Activated naive CD4-positive, alpha-beta T cell treated with anti-CD3 and anti-CD28 coated beads, Interleukin-2, amount 50 U/mL, for 72 hours (primary cell): ENCODE measurements around the gene KIAA0232. TPM values are rescaled to one million over a fixed set of nuclear protein-coding genes. Genes with fewer than 3 reads are reported as not detected.

Experiments used
- ATAC-seq, 2 donors: fragments of 150-1000 bp; cut with Tn5 transposase; 2 replicates each; pipeline ENCODE4 v1.10.0; 2021; ENCODE audit warnings: mild to moderate bottlenecking in 2 of 2, moderate library complexity in 2 of 2
- DNase-seq, 2 donors: peaks; one replicate each; pipeline ENCODE4 v3.0.0; 2021 to 2022; ENCODE audit warnings: low spot score in 2 of 2
- H3K27ac Mint-ChIP-seq, 2 donors: one replicate each; pipeline ENCODE4 v1.8.0; 2022; ENCODE audit warnings: mild to moderate bottlenecking in 2 of 2, mixed read lengths in 2 of 2
- H3K36me3 Mint-ChIP-seq, 2 donors: one replicate each; pipeline ENCODE4 v1.8.0; 2022; ENCODE audit warnings: mixed read lengths in 2 of 2
- H3K9me3 Mint-ChIP-seq, 2 donors: one replicate each; pipeline ENCODE4 v1.8.0; 2022; ENCODE audit warnings: mixed read lengths in 2 of 2
- total RNA-seq, 2 donors: library from RNA; stranded (reverse); gene quantifications; one replicate each; pipeline ENCODE4 v1.2.3, GENCODE V29; 2022

KIAA0232 gene
- total RNA-seq, 2 donors from 2014 or later: 10.2 to 12.4 TPM

DNA sequence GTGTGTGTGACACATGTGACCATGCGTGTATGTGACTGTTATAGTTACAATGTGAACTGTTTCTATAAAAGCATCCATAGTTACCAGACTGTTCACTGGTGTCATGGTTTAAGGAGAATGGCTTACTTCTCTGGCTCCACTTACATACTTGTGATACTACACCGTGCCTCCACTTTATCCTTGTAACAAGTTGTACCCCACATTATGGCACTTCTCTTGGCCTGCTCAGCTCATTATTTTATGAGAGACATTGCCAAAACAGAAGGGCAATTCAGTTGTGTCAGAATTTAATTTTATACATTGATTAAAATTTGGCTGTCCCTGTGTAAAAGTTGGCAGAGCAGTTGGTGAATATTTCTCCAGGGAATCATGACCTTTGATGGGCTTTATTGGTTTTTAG, 64.7 kb downstream of the KIAA0232 start:
- Mint-ChIP-seq H3K36me3 (peaks cover 11 to 31% of the 10 kb centered on the region in 2 donors), H3K27ac (no peak overlapping the region)
- no peak for ATAC-seq

DNA sequence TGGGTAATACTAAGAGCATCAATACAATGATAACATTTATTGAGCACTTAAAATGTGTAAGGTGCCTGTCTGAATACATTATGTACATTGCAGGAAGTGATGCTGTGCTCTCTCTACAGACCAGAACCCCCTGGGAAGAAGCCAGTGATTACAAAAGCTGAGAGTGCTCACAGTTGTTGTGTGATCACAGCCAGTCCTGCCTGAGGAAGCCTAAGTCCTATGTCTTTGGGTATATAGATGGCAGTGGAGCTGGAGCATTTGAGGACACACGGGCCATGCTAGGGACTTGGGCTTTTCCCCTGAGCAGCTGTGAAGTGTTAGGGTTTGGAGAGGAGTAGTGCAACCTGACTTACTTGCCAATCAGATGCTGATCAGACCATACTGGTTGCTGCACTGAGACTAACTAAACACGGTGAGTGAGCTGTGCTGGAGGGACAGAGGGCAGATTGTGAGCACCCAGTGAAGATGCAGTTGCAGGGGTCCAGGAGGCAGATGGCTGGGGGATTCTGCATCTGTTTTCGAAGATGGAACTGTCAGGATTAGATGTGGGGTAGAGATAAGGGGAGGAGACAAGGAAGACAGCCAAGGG, 66.3 kb downstream of the KIAA0232 start:
- Mint-ChIP-seq H3K27ac (no peak overlapping the region), H3K9me3 (peaks cover 0 to 12% of the 10 kb centered on the region in 2 donors), H3K36me3 (peaks cover 18 to 47% of the 10 kb centered on the region in 2 donors)
- ATAC-seq: no peak
- DNase-seq: no peak

More for the DNA sequence above, 64.7 kb downstream of the KIAA0232 start:
- DNase-seq: no peak
- no peaks in the 10 kb centered on the region for H3K9me3 Mint-ChIP-seq

DNA sequence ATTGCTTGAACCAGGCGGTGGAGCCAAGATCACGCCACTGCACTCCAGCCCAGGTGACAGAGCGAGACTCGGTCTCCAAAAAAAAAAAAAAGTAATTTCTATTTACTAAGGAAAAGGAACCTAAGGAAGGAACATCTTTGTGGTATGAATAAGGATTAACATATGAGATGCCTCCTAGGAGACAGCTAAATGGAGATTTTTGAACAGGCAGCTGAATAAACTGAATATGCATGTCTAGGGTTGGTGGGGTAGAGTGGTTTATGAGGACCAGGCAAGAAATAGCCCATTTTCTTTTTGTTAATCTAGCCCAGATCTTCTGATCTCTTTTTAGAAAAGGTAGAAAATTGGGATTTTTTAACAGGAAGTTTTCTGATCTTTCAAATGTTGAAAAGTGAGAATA, 67.2 kb downstream of the KIAA0232 start:
- no peak for ATAC-seq
- Mint-ChIP-seq H3K36me3 (peaks cover 18 to 49% of the 10 kb centered on the region in 2 donors), H3K27ac (peak overlapping the region in 1 of 2 donors; percentile 32), H3K9me3 (peaks cover 0 to 12% of the 10 kb centered on the region in 2 donors)
- no peak for DNase-seq

DNA sequence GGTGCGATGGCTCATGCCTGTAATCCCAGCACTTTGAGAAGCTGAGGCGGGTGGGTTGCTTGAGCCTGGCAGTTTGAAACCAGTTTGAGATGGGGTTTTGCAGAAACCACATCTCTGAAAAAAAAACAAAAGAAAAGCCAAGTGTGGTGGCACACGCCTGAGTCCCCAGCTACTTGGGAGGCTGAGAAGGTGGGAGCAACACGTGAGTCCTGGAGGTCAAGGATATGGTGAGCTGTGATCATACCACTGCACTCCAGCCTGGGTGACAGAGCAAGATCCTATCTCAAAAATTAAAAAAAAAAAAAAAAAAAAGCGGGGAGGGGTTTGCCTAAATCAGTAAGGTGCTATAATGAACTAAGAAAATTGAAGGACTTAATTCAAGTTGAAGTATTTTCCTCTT, 68.9 kb downstream of the KIAA0232 start:
- no peak for ATAC-seq
- Mint-ChIP-seq H3K27ac (no peak overlapping the region), H3K36me3 (peaks cover 18 to 49% of the 10 kb centered on the region in 2 donors)

DNA sequence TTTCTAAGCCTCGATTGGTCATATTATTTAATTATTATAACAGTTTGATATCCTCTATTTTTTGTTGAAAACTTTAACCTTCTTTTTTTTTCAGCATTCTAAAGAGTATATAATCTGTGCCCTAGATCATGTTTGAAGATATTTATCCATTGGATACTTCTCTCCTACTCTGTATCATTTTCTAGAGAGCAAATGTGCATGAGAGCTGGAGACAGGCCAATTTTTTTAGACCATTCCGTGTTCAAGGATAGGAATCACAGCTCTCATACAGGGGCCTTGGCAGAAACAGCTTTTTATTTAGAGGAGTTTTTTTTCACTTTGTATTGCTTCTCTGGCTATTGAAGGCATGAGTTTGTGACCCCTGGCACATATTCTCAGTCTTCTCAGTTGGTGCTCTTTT, 69.4 kb downstream of the KIAA0232 start:
- Mint-ChIP-seq H3K9me3 (peaks cover 0 to 12% of the 10 kb centered on the region in 2 donors), H3K36me3 (peaks cover 18 to 49% of the 10 kb centered on the region in 2 donors), H3K27ac (no peak overlapping the region)
- ATAC-seq (no peak), DNase-seq (no peak)

More for the DNA sequence above, 68.9 kb downstream of the KIAA0232 start:
- H3K9me3 Mint-ChIP-seq: peaks cover 0 to 12% of the 10 kb centered on the region in 2 donors
- no peak for DNase-seq

DNA sequence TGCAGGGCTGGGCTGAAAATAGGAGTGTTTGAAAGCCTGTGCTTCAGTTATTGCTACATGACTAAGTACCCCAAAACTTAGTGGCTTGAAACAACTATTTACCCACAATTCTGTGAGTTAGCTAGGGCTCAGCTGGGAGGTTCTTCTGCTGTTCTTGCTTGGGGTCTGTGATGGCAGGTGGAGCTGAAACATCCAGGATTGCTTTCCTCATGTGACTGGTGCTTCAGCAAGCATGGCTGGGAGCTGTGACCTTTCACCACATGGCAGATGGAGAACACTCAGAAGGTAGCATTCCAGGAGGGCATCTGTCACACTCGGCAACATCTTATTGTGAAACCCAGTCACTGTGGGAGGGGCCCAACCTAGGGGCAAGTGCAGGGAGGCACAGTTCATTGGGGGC, 70.1 kb downstream of the KIAA0232 start:
- peak overlapping the region in 1 of 2 donors; percentile 65 for H3K27ac Mint-ChIP-seq
- ATAC-seq: no peak
- peaks cover 0 to 12% of the 10 kb centered on the region in 2 donors for H3K9me3 Mint-ChIP-seq

DNA sequence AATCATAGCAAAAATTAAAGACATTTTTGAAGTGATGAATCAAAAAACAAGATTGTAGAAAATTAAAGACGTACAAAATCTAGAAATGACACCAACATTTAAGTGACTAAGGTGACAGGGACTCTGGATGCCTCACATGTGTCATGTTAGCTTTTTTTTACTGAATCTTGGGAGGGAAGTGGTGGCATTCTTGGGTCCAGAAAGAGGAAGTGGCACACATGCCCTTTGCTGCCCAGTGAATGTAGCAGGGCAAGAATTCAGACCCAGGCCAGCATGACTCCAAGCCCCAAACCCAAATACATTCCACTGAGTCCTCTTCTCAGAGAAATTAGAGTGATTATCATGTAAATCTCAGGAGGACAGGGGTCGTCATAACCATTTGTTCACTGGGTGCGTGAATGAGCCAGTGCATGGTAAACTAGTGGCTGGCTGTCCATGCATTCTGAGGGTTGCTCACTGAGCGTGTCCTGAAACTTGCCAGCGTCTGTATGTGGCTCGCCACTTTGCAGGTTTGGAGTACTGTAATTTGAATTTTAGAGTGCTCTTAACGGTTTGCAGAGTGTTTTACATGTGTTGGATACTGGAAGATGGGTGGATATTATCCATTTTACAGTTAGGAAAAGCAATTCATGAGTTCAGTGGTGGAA, 71.7 kb downstream of the KIAA0232 start:
- ATAC-seq (no peak), DNase-seq (no peak)
- Mint-ChIP-seq H3K36me3 (peaks cover 11 to 42% of the 10 kb centered on the region in 2 donors), H3K27ac (peak overlapping the region; percentile 12 to 45), H3K9me3 (peaks cover 0 to 12% of the 10 kb centered on the region in 2 donors)

More for the DNA sequence above, 70.1 kb downstream of the KIAA0232 start:
- peaks cover 18 to 49% of the 10 kb centered on the region in 2 donors for H3K36me3 Mint-ChIP-seq
- DNase-seq: no peak

DNA sequence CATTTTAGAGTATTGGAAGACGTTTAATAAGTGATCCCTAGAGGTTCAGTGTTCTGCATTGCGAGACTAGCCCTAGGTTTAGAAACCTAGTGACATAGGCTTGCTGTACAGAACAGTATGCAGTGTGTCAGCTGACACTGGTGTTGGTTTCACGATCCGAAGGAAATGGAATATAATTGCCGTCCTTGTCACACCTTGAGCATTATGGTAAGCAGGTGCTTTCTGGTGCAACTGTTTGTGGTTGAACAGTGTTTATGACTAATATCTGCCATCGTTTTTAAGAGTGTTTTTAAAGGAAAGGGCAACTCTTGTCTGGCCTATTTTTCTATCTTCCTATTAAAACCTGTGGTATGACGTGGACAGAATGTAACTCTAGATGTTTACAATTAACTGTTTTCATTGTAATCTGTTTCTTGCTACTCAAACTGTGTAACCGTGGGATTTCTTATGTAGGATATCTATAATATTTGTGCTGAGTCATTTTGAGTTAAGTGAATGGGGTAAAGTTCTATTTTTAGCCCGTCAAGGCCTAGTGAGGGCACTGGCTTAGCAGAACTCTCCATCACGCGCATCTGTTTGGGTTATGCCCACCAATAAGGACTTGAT, 73.3 kb downstream of the KIAA0232 start:
- Mint-ChIP-seq H3K27ac (peak overlapping the region; percentile 23 to 91), H3K36me3 (peaks cover 12 to 31% of the 10 kb centered on the region in 2 donors)

DNA sequence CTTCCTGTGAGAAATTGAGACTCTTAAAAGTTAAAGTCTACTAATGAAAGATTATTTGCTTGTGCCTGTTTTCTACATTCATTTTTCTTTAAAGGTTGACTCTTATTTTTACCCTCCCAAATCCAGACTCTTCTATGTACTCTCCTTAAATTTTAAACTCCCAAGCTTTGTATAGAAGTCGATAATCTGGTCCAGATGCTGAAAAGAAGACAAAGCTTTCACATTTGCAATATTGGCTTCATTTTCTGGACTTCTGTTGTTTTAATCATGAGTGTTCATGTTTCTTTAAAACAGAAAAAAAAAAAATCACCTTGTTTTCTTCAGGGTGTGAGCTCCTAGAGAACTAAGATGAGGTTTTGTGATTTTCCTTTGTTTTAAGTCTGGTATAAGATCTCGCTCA, 73.9 kb downstream of the KIAA0232 start:
- peaks cover 13 to 31% of the 10 kb centered on the region in 2 donors for H3K36me3 Mint-ChIP-seq
- H3K9me3 Mint-ChIP-seq: peaks cover 0 to 12% of the 10 kb centered on the region in 2 donors
- DNase-seq (no peak), ATAC-seq (no peak)
- H3K27ac Mint-ChIP-seq: peak overlapping the region; percentile 23 to 91

More for the DNA sequence above, 73.3 kb downstream of the KIAA0232 start:
- ATAC-seq (peak; percentile 97), DNase-seq (peak in 1 of 2 donors; percentile 33)
- H3K9me3 Mint-ChIP-seq: peaks cover 0 to 12% of the 10 kb centered on the region in 2 donors

DNA sequence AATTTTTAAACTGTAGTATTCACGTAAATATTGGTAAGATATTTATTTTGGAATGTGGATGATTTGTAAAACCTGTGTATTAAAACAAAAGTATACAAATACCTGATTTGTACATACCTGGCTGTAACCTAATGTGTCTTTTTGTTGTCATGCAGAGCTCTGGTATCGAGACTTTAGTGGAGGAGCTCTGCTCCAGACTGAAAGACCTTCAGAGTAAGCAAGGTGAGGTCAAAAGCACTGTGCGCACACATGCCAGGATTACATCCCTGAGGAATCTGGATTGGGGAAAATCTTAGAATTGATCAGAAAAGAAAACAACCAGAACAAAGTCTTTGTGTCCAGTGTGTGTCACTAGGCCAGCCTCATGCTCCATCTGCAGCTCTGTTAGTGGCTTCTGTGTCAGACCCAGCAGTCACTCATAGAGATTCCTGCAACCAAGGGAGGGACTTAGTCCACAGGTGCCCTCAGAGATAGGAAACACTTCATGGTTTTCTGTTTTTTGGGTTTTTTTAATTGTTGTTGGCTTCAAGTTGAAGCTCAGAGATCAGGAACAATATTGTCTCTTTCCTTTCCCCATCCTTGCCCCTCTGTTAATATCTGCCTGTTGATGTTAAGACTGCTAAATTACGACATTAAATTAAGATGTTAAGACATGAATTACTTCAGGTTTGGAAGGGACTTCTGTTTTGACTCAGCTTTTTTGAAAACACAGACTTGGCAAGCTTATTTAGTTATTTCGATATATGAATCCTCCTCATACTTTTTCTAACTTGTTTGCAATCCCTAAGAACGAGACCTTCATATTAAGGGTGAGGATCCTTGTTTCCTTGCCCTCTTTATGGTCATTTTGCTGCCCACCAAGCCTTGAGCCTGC, 74.7 kb downstream of the KIAA0232 start:
- no peak for DNase-seq
- H3K27ac Mint-ChIP-seq: no peak overlapping the region
- ATAC-seq: no peak
- H3K36me3 Mint-ChIP-seq: peaks cover 13 to 29% of the 10 kb centered on the region in 2 donors
- H3K9me3 Mint-ChIP-seq: peaks cover 0 to 12% of the 10 kb centered on the region in 2 donors

DNA sequence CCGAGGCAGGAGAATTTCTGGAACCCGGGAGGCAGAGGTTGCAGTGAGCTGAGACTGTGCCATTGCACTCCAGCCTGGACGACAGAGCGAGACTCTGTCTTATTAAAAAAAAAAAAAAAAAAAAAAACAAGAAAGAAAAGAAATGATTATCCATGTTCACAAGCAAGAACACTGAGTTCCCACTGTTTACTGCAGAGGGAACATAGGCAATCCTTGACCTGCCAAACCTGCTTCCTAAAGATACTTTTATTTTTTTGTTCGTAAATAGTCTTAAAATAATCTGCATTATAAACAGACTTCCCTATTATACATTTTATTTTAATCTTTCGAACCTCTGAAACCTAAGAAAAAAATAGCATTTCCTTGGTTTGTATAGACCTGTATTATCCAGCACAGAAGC, 76.5 kb downstream of the KIAA0232 start:
- Mint-ChIP-seq H3K27ac (peak overlapping the region in 1 of 2 donors; percentile 9), H3K36me3 (peaks cover 6 to 12% of the 10 kb centered on the region in 2 donors), H3K9me3 (no peaks in the 10 kb centered on the region)
- no peak for DNase-seq
- ATAC-seq: no peak

DNA sequence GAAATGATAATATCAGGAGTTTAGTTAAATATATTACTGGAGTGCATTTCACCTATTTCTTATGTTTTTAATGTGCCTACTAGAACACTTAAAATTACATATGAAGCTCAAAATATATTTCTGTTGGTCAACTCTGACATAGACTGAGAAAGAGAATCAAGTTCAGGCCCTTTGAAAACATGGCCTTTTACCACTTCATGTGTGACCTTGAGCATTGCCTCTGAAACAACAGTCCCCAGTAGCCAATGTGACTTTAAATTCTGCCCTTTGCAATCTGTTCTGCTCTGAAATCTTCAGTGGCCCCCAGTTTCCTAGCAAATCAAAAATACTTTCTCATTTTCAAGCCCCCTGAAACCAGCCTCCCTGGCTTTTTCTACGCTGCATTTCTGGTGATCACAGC, 77.0 kb downstream of the KIAA0232 start:
- ATAC-seq: no peak
- Mint-ChIP-seq H3K27ac (peak overlapping the region in 1 of 2 donors; percentile 31), H3K9me3 (no peaks in the 10 kb centered on the region), H3K36me3 (peaks cover 6 to 12% of the 10 kb centered on the region in 2 donors)
- DNase-seq: no peak

DNA sequence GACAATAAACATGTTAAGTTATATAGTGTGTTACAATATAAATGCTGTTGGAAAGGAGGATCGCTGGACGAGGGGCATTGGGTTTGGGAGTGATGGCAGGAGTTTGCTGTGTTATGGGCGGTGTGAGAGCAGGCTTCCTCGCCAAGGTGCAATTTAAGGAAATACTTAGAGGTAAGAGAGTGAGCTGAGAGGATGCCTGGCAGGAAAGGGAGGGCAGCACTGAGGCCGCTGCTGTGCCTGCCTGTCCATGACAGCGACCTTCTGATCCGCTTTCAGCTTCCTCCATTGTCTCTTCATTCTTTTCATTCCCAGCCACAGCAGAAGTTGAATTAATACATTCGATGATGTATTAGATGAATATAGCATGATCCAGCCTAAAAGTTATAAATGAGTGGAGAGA, 85.9 kb downstream of the KIAA0232 start:
- no peak for ATAC-seq
- H3K9me3 Mint-ChIP-seq: no peaks in the 10 kb centered on the region
- H3K27ac Mint-ChIP-seq: peak overlapping the region in 1 of 2 donors; percentile 24

DNA sequence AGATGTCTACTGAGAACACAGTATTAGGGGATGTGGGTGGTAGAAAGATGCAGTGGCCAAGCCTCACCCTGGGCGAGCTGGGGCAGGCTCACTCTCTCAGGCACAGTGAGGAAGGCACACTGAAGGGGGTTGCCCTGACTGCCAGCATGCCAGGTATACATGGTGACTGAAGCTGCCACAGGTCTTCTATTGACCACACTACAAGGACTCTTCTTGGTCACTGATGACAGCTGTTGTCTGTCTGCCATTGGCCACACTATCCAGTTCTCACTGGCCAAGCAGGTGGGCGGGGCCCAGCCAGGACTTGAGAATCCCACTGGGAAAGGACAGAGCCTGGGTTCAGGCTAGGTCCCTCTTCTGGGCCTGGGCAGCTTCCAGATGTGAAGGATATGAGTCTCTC, 87.4 kb downstream of the KIAA0232 start:
- no peak overlapping the region for H3K27ac Mint-ChIP-seq
- no peaks in the 10 kb centered on the region for H3K9me3 Mint-ChIP-seq
- H3K36me3 Mint-ChIP-seq: peaks cover 0 to 4% of the 10 kb centered on the region in 2 donors
- DNase-seq: no peak
- ATAC-seq: no peak

More for the DNA sequence above, 85.9 kb downstream of the KIAA0232 start:
- no peak for DNase-seq
- H3K36me3 Mint-ChIP-seq: no peaks in the 10 kb centered on the region

DNA sequence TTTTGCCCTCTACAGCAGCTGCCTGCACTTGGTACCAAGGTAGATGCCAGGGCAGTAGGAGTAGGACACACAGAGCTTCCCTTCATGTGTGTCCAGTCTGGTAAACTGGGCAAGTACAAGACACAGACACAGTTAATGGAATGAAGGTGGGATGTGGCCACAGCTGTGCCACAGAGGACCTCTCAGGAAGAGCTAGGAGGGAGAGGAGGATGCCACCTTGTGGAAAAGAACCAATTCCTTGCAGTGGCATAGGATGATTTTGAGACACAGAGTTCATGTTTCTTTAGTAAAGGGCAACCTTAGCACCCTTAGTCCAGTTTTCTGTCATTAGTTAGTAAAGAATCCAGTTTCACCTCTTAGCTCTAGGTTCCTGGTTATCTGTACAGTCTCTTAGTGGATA, 90.8 kb downstream of the KIAA0232 start:
- H3K36me3 Mint-ChIP-seq: peaks cover 0 to 9% of the 10 kb centered on the region in 2 donors
- H3K9me3 Mint-ChIP-seq: no peaks in the 10 kb centered on the region
- ATAC-seq: no peak
- no peak for DNase-seq
- peak overlapping the region in 1 of 2 donors; percentile 55 for H3K27ac Mint-ChIP-seq

DNA sequence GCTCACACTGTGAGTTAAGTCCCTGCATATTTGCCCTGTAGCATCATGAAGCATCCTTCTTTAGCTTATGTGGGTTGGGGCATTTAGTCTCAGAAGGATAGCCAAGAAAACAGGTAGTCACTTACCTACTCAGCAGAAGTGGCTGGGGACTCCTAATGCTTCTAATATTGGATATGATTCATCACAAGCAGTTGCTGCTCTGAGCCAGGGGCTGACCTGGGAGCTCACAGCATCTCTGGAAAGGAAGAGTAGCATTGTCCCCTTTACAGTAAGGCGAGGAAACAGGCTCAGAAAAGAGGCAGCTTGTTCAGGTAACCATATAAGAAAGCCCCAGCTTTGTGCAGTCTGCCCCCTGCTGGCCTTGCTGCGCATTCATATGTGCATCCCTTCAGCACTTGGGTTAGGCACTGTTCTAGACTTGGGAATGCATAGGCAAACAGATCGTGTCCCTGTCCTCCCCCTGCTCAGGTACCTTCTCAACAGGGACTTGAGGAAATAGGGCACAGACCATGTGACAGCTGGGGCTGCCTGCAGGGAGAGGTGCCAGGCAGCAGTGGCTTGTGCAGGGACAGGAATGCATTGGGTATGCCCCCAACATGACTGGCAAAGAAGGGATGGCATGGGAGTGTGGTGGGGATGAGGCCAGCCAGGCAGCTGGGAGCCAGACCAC, 91.4 kb downstream of the KIAA0232 start:
- H3K9me3 Mint-ChIP-seq: no peaks in the 10 kb centered on the region
- ATAC-seq (peak; percentile 89 to 92), DNase-seq (peak; percentile 65 to 83)
- H3K27ac Mint-ChIP-seq: peak overlapping the region; percentile 55 to 56
- H3K36me3 Mint-ChIP-seq: peaks cover 0 to 9% of the 10 kb centered on the region in 2 donors
